ENCODE results near the gene TTLL8. TPM values are rescaled to one million over a fixed set of nuclear protein-coding genes. Genes with fewer than 3 reads are reported as not detected.

The TTLL8 gene
- total RNA-seq, 2 experiments from 2014 or later, result not detected

- H3K27me3 Mint-ChIP-seq (ENCODE audit: low read depth), result no peaks in the 10 kb centered on the region
- H3K4me3 Mint-ChIP-seq, result no peak overlapping the region
- ChIA-PET POLR2A (no interaction called here), CTCF (no interaction called here)
- ATAC-seq, result no peak
- peaks cover 2% of the 10 kb centered on the region for H3K9me3 Mint-ChIP-seq (ENCODE audit: insufficient read depth)
- DNase-seq, result no peak
- no peak overlapping the region for H3K27ac Mint-ChIP-seq
- H3K36me3 Mint-ChIP-seq (ENCODE audit: low read depth), result no peaks in the 10 kb centered on the region
- peaks cover 3% of the 10 kb centered on the region for H3K4me1 Mint-ChIP-seq (ENCODE audit: low read depth)
Observed at GRCh38 chr22:50081426-50082196, 23.5 kb upstream of the TTLL8 start.

- ATAC-seq (no peak), DNase-seq (no peak)
- ChIA-PET POLR2A (no interaction called here), CTCF (no interaction called here)
- Mint-ChIP-seq H3K27ac (no peak overlapping the region), H3K9me3 (ENCODE audit: insufficient read depth) (no peaks in the 10 kb centered on the region), H3K4me1 (ENCODE audit: low read depth) (peaks cover 3% of the 10 kb centered on the region), H3K27me3 (ENCODE audit: low read depth) (no peaks in the 10 kb centered on the region), H3K4me3 (no peak overlapping the region), H3K36me3 (ENCODE audit: low read depth) (no peaks in the 10 kb centered on the region)
Observed at GRCh38 chr22:50080077-50080465, 22.0 kb upstream of the TTLL8 start.

- H3K4me3 Mint-ChIP-seq, result no peak overlapping the region
- no peak for ATAC-seq
- H3K27me3 Mint-ChIP-seq (ENCODE audit: low read depth), result no peaks in the 10 kb centered on the region
- H3K9me3 Mint-ChIP-seq (ENCODE audit: insufficient read depth), result no peaks in the 10 kb centered on the region
- H3K4me1 Mint-ChIP-seq (ENCODE audit: low read depth), result peaks cover 3% of the 10 kb centered on the region
- CTCF ChIA-PET, result no interaction called here
- no peak overlapping the region for H3K27ac Mint-ChIP-seq
- H3K36me3 Mint-ChIP-seq (ENCODE audit: low read depth), result no peaks in the 10 kb centered on the region
- no peak for DNase-seq
- POLR2A ChIA-PET, result no interaction called here
Observed at GRCh38 chr22:50078761-50079160, 20.7 kb upstream of the TTLL8 start.

GRCh38 chr22:50078246-50078645 is 20.1 kb upstream of the TTLL8 start:
- Mint-ChIP-seq H3K27ac (no peak overlapping the region), H3K4me3 (no peak overlapping the region), H3K4me1 (ENCODE audit: low read depth) (peaks cover 3% of the 10 kb centered on the region), H3K9me3 (ENCODE audit: insufficient read depth) (no peaks in the 10 kb centered on the region), H3K36me3 (ENCODE audit: low read depth) (no peaks in the 10 kb centered on the region), H3K27me3 (ENCODE audit: low read depth) (no peaks in the 10 kb centered on the region)
- CTCF ChIA-PET, result no interaction called here
- POLR2A ChIA-PET, result no interaction called here
- ATAC-seq, result no peak
- DNase-seq, result no peak

GRCh38 chr22:50076646-50077535 is 18.8 kb upstream of the TTLL8 start:
- no peaks in the 10 kb centered on the region for H3K4me1 Mint-ChIP-seq (ENCODE audit: low read depth)
- ATAC-seq (no peak), DNase-seq (no peak)
- ChIA-PET CTCF (no interaction called here), POLR2A (no interaction called here)
- H3K9me3 Mint-ChIP-seq (ENCODE audit: insufficient read depth), result no peaks in the 10 kb centered on the region
- no peaks in the 10 kb centered on the region for H3K27me3 Mint-ChIP-seq (ENCODE audit: low read depth)
- H3K4me3 Mint-ChIP-seq, result no peak overlapping the region
- no peak overlapping the region for H3K27ac Mint-ChIP-seq
- no peaks in the 10 kb centered on the region for H3K36me3 Mint-ChIP-seq (ENCODE audit: low read depth)

- DNase-seq, result no peak
- ChIA-PET POLR2A (no interaction called here), CTCF (no interaction called here)
Observed at GRCh38 chr22:50074551-50075530, 16.7 kb upstream of the TTLL8 start.

GRCh38 chr22:50074056-50074455 is 16.0 kb upstream of the TTLL8 start:
- Mint-ChIP-seq H3K4me3 (no peak overlapping the region), H3K9me3 (ENCODE audit: insufficient read depth) (no peaks in the 10 kb centered on the region), H3K4me1 (ENCODE audit: low read depth) (no peaks in the 10 kb centered on the region), H3K36me3 (ENCODE audit: low read depth) (no peaks in the 10 kb centered on the region), H3K27ac (no peak overlapping the region), H3K27me3 (ENCODE audit: low read depth) (no peaks in the 10 kb centered on the region)
- ChIA-PET POLR2A (no interaction called here), CTCF (no interaction called here)
- DNase-seq (no peak), ATAC-seq (no peak)

More at GRCh38 chr22:50074551-50075530, 16.7 kb upstream of the TTLL8 start:
- Mint-ChIP-seq H3K4me1 (ENCODE audit: low read depth) (no peaks in the 10 kb centered on the region), H3K4me3 (no peak overlapping the region), H3K9me3 (ENCODE audit: insufficient read depth) (no peaks in the 10 kb centered on the region), H3K27ac (no peak overlapping the region), H3K36me3 (ENCODE audit: low read depth) (no peaks in the 10 kb centered on the region), H3K27me3 (ENCODE audit: low read depth) (no peaks in the 10 kb centered on the region)
- ATAC-seq, result no peak

- no peak overlapping the region for H3K4me3 Mint-ChIP-seq
- H3K27ac Mint-ChIP-seq, result no peak overlapping the region
- no peak for DNase-seq
- CTCF ChIA-PET, result no interaction called here
- no peaks in the 10 kb centered on the region for H3K9me3 Mint-ChIP-seq (ENCODE audit: insufficient read depth)
- no peaks in the 10 kb centered on the region for H3K36me3 Mint-ChIP-seq (ENCODE audit: low read depth)
- no peak for ATAC-seq
- no peaks in the 10 kb centered on the region for H3K4me1 Mint-ChIP-seq (ENCODE audit: low read depth)
- no peaks in the 10 kb centered on the region for H3K27me3 Mint-ChIP-seq (ENCODE audit: low read depth)
- POLR2A ChIA-PET, result no interaction called here
Observed at GRCh38 chr22:50072714-50073538, 14.8 kb upstream of the TTLL8 start.

GRCh38 chr22:50072167-50072555 is 14.1 kb upstream of the TTLL8 start:
- Mint-ChIP-seq H3K27ac (no peak overlapping the region), H3K4me1 (ENCODE audit: low read depth) (no peaks in the 10 kb centered on the region), H3K27me3 (ENCODE audit: low read depth) (no peaks in the 10 kb centered on the region), H3K4me3 (no peak overlapping the region), H3K9me3 (ENCODE audit: insufficient read depth) (no peaks in the 10 kb centered on the region), H3K36me3 (ENCODE audit: low read depth) (no peaks in the 10 kb centered on the region)
- ChIA-PET POLR2A (no interaction called here), CTCF (no interaction called here)
- ATAC-seq (no peak), DNase-seq (no peak)

- H3K27me3 Mint-ChIP-seq (ENCODE audit: low read depth), result no peaks in the 10 kb centered on the region
- no peak for ATAC-seq
- H3K4me3 Mint-ChIP-seq, result no peak overlapping the region
- ChIA-PET CTCF (no interaction called here), POLR2A (no interaction called here)
- H3K9me3 Mint-ChIP-seq (ENCODE audit: insufficient read depth), result no peaks in the 10 kb centered on the region
- no peaks in the 10 kb centered on the region for H3K4me1 Mint-ChIP-seq (ENCODE audit: low read depth)
- no peaks in the 10 kb centered on the region for H3K36me3 Mint-ChIP-seq (ENCODE audit: low read depth)
- no peak for DNase-seq
- no peak overlapping the region for H3K27ac Mint-ChIP-seq
Observed at GRCh38 chr22:50071432-50072166, 13.5 kb upstream of the TTLL8 start.

GRCh38 chr22:50070366-50070765 is 12.3 kb upstream of the TTLL8 start:
- no peak overlapping the region for H3K27ac Mint-ChIP-seq
- ATAC-seq (no peak), DNase-seq (no peak)
- H3K4me1 Mint-ChIP-seq (ENCODE audit: low read depth), result no peaks in the 10 kb centered on the region
- H3K36me3 Mint-ChIP-seq (ENCODE audit: low read depth), result no peaks in the 10 kb centered on the region
- H3K27me3 Mint-ChIP-seq (ENCODE audit: low read depth), result no peaks in the 10 kb centered on the region
- no peaks in the 10 kb centered on the region for H3K9me3 Mint-ChIP-seq (ENCODE audit: insufficient read depth)
- POLR2A ChIA-PET, result no interaction called here
- H3K4me3 Mint-ChIP-seq, result no peak overlapping the region
- CTCF ChIA-PET, result no interaction called here
